WTC11 (cell line): ENCODE measurements around the gene NCAPH2.

Experiments
- CTCF ChIP-seq: fragments of 200-600 bp; IDR thresholded peaks from 2 replicates; pipeline ENCODE4 v1.8.0; 2022; ENCODE audit warnings: antibody characterized with exemption
- FOXJ3 ChIP-seq: sonication (generic); formaldehyde crosslinking; IDR thresholded peaks from 2 replicates; pipeline ENCODE4 v1.9.0; 2021; ENCODE audit warnings: missing genetic modification reagents, mild to moderate bottlenecking, borderline replicate concordance
- SP1 ChIP-seq: sonication (generic); formaldehyde crosslinking; conservative IDR thresholded peaks from 2 replicates; pipeline ENCODE4 v1.8.1; 2022; ENCODE audit warnings: missing genetic modification reagents
- ZNF232 ChIP-seq: sonication (generic); formaldehyde crosslinking; IDR thresholded peaks from 2 replicates; pipeline ENCODE4 v1.8.0; 2022; ENCODE audit warnings: mild to moderate bottlenecking, missing genetic modification reagents

GRCh38 chr22:50475652-50476002 lies 32.4 kb upstream of the NCAPH2 start:
- TF ChIP-seq CTCF = no peak
- no peak for TF ChIP-seq SP1 (CRISPR knock-in tag)
- TF ChIP-seq ZNF232 = no peak
- no peak for TF ChIP-seq FOXJ3 (CRISPR knock-in tag)
